GM19239 (cell line): ENCODE results near the gene AGK.
"Not testable (repeated sequence)": the region's sequence is repeated elsewhere in the genome, so short reads cannot be mapped to it uniquely, and the experiment has no call there.

Source experiments
- DNase-seq: peaks from one replicate; pipeline ENCODE4 v3.0.0; 2011; ENCODE audit warnings: low spot score; ENCODE audit not compliant: insufficient read length
- FAIRE-seq: peaks from 2 replicates; lab custom pipeline; 2011; peaks lifted over from hg19 to GRCh38; lab: Jason Lieb, UNC

AGK gene

GRCh38 chr7:141550386-141551093, 670 bp upstream of the AGK start:
- no peak for DNase-seq

GRCh38 chr7:141551782-141552181, 572 bp downstream of the AGK start:
- DNase-seq (no peak), FAIRE-seq (peak; percentile 64)

More at GRCh38 chr7:141550386-141551093, 670 bp upstream of the AGK start:
- FAIRE-seq: peak; percentile 59

- DNase-seq (no peak), FAIRE-seq (peak; percentile 77)
Observed at GRCh38 chr7:141557360-141557759, 6.2 kb downstream of the AGK start.

GRCh38 chr7:141557831-141558531, 6.8 kb downstream of the AGK start:
- DNase-seq, FAIRE-seq: not testable (repeated sequence)

GRCh38 chr7:141558544-141559183, 7.5 kb downstream of the AGK start:
- DNase-seq (no peak), FAIRE-seq (peak; percentile 88)

GRCh38 chr7:141559961-141560360, 8.8 kb downstream of the AGK start:
- FAIRE-seq: no peak
- DNase-seq: no peak

GRCh38 chr7:141562036-141562435, 10.8 kb downstream of the AGK start:
- no peak for DNase-seq
- no peak for FAIRE-seq

- DNase-seq: no peak
- FAIRE-seq: no peak
Observed at GRCh38 chr7:141562543-141562942, 11.3 kb downstream of the AGK start.

- no peak for FAIRE-seq
- no peak for DNase-seq
Observed at GRCh38 chr7:141562972-141563371, 11.8 kb downstream of the AGK start.

- FAIRE-seq: peak; percentile 70
- no peak for DNase-seq
Observed at GRCh38 chr7:141563956-141564623, 12.9 kb downstream of the AGK start.

GRCh38 chr7:141567432-141567831, 16.2 kb downstream of the AGK start:
- no peak for FAIRE-seq
- no peak for DNase-seq

- FAIRE-seq (no peak), DNase-seq (no peak)
Observed at GRCh38 chr7:141568227-141568626, 17.0 kb downstream of the AGK start.

- DNase-seq (no peak), FAIRE-seq (no peak)
Observed at GRCh38 chr7:141571059-141571458, 19.8 kb downstream of the AGK start.

GRCh38 chr7:141572175-141572574, 21.0 kb downstream of the AGK start:
- no peak for FAIRE-seq

GRCh38 chr7:141573511-141573910, 22.3 kb downstream of the AGK start:
- FAIRE-seq (no peak), DNase-seq (no peak)

More at GRCh38 chr7:141572175-141572574, 21.0 kb downstream of the AGK start:
- no peak for DNase-seq

GRCh38 chr7:141575164-141575563, 24.0 kb downstream of the AGK start:
- DNase-seq: no peak
- no peak for FAIRE-seq

GRCh38 chr7:141575654-141576448, 24.6 kb downstream of the AGK start:
- DNase-seq (no peak), FAIRE-seq (no peak)

- FAIRE-seq: no peak
- DNase-seq: no peak
Observed at GRCh38 chr7:141577043-141577839, 26.0 kb downstream of the AGK start.

- not testable (repeated sequence) for DNase-seq, FAIRE-seq
Observed at GRCh38 chr7:141579953-141580352, 28.7 kb downstream of the AGK start.
